Measurements from ENCODE around the gene CLK4. TPM values are rescaled to one million over a fixed set of nuclear protein-coding genes. Genes with fewer than 3 reads are reported as not detected.

Gene CLK4
- total RNA-seq, 1 experiment from 2014 or later = 23.8 TPM

DNA sequence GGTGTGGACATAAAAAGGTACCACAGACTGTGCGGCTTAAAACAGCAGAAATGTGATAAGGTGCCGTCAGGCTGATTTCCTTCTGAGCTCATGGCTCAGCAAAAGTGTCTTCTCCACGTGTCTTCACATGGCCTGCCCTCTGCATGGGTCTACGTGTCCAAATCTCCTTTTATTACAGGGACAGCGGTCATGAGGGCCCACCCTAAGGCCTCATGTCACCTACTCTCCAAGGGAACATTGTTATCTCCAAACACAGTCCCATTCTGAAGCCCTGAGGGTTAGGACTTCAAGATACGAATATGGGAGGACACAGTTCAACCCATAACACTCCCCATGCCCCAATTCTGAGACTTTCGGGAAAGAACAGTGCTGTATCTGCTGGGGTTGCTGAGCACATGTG, 71.8 kb downstream of the CLK4 start:
- BruUV-seq (replicated peaks) = no TSS peak
- no peaks in the 10 kb centered on the region for H3K9me2 ChIP-seq (replicated peaks; ENCODE audit: low read length)
- ChIA-PET POLR2A (ENCODE audit: unreplicated experiment) (no interaction called here), CTCF (no interaction called here)
- H3K27ac ChIP-seq (ENCODE audit: low read length) = no peak overlapping the region
- no peaks in the 10 kb centered on the region for H3K79me2 ChIP-seq (ENCODE audit: low read length)
- no peak for TF ChIP-seq EZH2 (IDR thresholded peaks at IDR 0.05; ENCODE audit: low read length, unreplicated experiment)
- TF ChIP-seq, protein P1, sequence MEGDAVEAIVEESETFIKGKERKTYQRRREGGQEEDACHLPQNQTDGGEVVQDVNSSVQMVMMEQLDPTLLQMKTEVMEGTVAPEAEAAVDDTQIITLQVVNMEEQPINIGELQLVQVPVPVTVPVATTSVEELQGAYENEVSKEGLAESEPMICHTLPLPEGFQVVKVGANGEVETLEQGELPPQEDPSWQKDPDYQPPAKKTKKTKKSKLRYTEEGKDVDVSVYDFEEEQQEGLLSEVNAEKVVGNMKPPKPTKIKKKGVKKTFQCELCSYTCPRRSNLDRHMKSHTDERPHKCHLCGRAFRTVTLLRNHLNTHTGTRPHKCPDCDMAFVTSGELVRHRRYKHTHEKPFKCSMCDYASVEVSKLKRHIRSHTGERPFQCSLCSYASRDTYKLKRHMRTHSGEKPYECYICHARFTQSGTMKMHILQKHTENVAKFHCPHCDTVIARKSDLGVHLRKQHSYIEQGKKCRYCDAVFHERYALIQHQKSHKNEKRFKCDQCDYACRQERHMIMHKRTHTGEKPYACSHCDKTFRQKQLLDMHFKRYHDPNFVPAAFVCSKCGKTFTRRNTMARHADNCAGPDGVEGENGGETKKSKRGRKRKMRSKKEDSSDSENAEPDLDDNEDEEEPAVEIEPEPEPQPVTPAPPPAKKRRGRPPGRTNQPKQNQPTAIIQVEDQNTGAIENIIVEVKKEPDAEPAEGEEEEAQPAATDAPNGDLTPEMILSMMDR (conservative IDR thresholded peaks at IDR 0.05; ENCODE audit: low read depth, low read length) = no peak
- no peaks in the 10 kb centered on the region for H3K36me3 ChIP-seq (ENCODE audit: low read depth, low read length)
- no peak overlapping the region for H2AFZ ChIP-seq (ENCODE audit: low read length)
- no peaks in the 10 kb centered on the region for H3K4me1 ChIP-seq (ENCODE audit: insufficient read depth, low read length)
- DNase-seq (no peak), ATAC-seq (no peak)
- no peaks in the 10 kb centered on the region for H4K20me1 ChIP-seq (ENCODE audit: low read length)
- H3K4me2 ChIP-seq (ENCODE audit: low read length) = no peak overlapping the region
- no peak overlapping the region for H3K4me3 ChIP-seq (ENCODE audit: low read length)
- H3K9me3 ChIP-seq (ENCODE audit: low read length) = no peaks in the 10 kb centered on the region
- intact Hi-C loops (cut with micrococcal nuclease) = no loop called here
- peaks cover 48% of the 10 kb centered on the region for H3K27me3 ChIP-seq (ENCODE audit: low read length)
- no peak overlapping the region for H3K9ac ChIP-seq (ENCODE audit: low read length)
- no peaks in the 10 kb centered on the region for H3F3A ChIP-seq (ENCODE audit: low read length, unreplicated experiment)

DNA sequence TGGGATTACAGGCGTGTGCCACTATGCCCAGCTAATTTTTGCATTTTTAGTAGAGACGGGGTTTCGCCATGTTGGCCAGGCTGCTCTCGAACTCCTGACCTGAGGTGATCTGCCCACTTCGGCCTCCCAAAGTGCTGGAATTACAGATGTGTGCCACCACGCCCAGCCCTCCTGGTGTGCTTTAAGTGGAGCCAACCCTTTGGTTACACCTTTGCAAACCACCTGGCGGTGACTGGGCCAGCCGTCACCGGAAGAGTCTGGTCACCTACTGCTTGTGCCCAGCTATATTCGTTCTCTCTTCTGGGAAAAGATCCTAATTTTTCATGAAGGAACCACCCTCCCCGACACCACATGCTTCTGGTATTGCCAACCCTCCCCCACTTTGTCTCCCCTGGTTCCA, 72.5 kb downstream of the CLK4 start:
- ATAC-seq (no peak), DNase-seq (no peak)
- peaks cover 46% of the 10 kb centered on the region for H3K27me3 ChIP-seq (ENCODE audit: low read length)
- no peaks in the 10 kb centered on the region for H3K9me3 ChIP-seq (ENCODE audit: low read length)
- no TSS peak for BruUV-seq (replicated peaks)
- H3K9me2 ChIP-seq (replicated peaks; ENCODE audit: low read length) = no peaks in the 10 kb centered on the region
- H3K4me1 ChIP-seq (ENCODE audit: insufficient read depth, low read length) = no peaks in the 10 kb centered on the region
- POLR2A ChIA-PET (ENCODE audit: unreplicated experiment) = no interaction called here
- H3K4me3 ChIP-seq (ENCODE audit: low read length) = no peak overlapping the region
- H4K20me1 ChIP-seq (ENCODE audit: low read length) = no peaks in the 10 kb centered on the region
- H3K36me3 ChIP-seq (ENCODE audit: low read depth, low read length) = no peaks in the 10 kb centered on the region
- no peak overlapping the region for H3K27ac ChIP-seq (ENCODE audit: low read length)
- CTCF ChIA-PET = no interaction called here
- TF ChIP-seq EZH2phosphoT487 (IDR thresholded peaks at IDR 0.05; ENCODE audit: borderline replicate concordance, low read length) = no peak
- TF ChIP-seq EZH2 (IDR thresholded peaks at IDR 0.05; ENCODE audit: low read length, unreplicated experiment) = no peak
- TF ChIP-seq, protein P1 (conservative IDR thresholded peaks at IDR 0.05; ENCODE audit: low read depth, low read length) = no peak
- H3K4me2 ChIP-seq (ENCODE audit: low read length) = no peak overlapping the region
- intact Hi-C loops (cut with micrococcal nuclease) = no loop called here
- no peaks in the 10 kb centered on the region for H3F3A ChIP-seq (ENCODE audit: low read length, unreplicated experiment)
- no peaks in the 10 kb centered on the region for H3K79me2 ChIP-seq (ENCODE audit: low read length)
- H3K9ac ChIP-seq (ENCODE audit: low read length) = no peak overlapping the region
- no peak overlapping the region for H2AFZ ChIP-seq (ENCODE audit: low read length)

GRCh38 chr5:178553517-178553916, 73.3 kb downstream of the CLK4 start:
- intact Hi-C loops (cut with micrococcal nuclease) = no loop called here
- CTCF ChIA-PET = no interaction called here
- TF ChIP-seq, protein P1 (conservative IDR thresholded peaks at IDR 0.05; ENCODE audit: low read depth, low read length) = no peak
- TF ChIP-seq EZH2 (IDR thresholded peaks at IDR 0.05; ENCODE audit: low read length, unreplicated experiment) (no peak), EZH2phosphoT487 (IDR thresholded peaks at IDR 0.05; ENCODE audit: borderline replicate concordance, low read length) (no peak)
- H3K9me2 ChIP-seq (replicated peaks; ENCODE audit: low read length) = no peaks in the 10 kb centered on the region
- H3K4me1 ChIP-seq (ENCODE audit: insufficient read depth, low read length) = no peaks in the 10 kb centered on the region
- BruUV-seq (replicated peaks) = no TSS peak
- peaks cover 45% of the 10 kb centered on the region for H3K27me3 ChIP-seq (ENCODE audit: low read length)
- no peaks in the 10 kb centered on the region for H3K9me3 ChIP-seq (ENCODE audit: low read length)
- H3K36me3 ChIP-seq (ENCODE audit: low read depth, low read length) = no peaks in the 10 kb centered on the region
- H3F3A ChIP-seq (ENCODE audit: low read length, unreplicated experiment) = no peaks in the 10 kb centered on the region
- no peak overlapping the region for H2AFZ ChIP-seq (ENCODE audit: low read length)
- ATAC-seq (no peak), DNase-seq (no peak)
- no peak overlapping the region for H3K4me2 ChIP-seq (ENCODE audit: low read length)
- no peaks in the 10 kb centered on the region for H3K79me2 ChIP-seq (ENCODE audit: low read length)
- no peak overlapping the region for H3K4me3 ChIP-seq (ENCODE audit: low read length)
- no peaks in the 10 kb centered on the region for H4K20me1 ChIP-seq (ENCODE audit: low read length)
- POLR2A ChIA-PET (ENCODE audit: unreplicated experiment) = no interaction called here
- H3K9ac ChIP-seq (ENCODE audit: low read length) = no peak overlapping the region
- H3K27ac ChIP-seq (ENCODE audit: low read length) = no peak overlapping the region

Other genes with a start within 250 kb of the CLK4 start
- not detected in 2 replicates for gene COL23A1, start 36.7 kb downstream of the CLK4 start, total RNA-seq (2014; rRNA removed)
- 16.8 and 29.4 TPM in 2 replicates for gene ZNF354A, start 103.6 kb upstream of the CLK4 start, total RNA-seq (2014; rRNA removed)
- gene ZNF354B, start 232.9 kb upstream of the CLK4 start, total RNA-seq (2014; rRNA removed) = 5.9 and 6.2 TPM in 2 replicates